GM12865 (cell line): ENCODE results near the gene SFT2D3.

Experiments used
- DNase-seq: peaks from one replicate; pipeline ENCODE4 v3.0.0; 2010; ENCODE audit warnings: low read depth
- H3K4me3 ChIP-seq: 2 replicates; pipeline ENCODE4 v1.5.1; 2011; ENCODE audit warnings: mild to moderate bottlenecking, low read depth, low read length, control low read depth
- TF ChIP-seq, protein P1 (sequence below): IDR thresholded peaks from 2 replicates; pipeline ENCODE4 v1.5.1; 2011; ENCODE audit warnings: low read length, control low read depth, low read depth, inconsistent platforms; ENCODE audit not compliant: insufficient read depth; ENCODE audit errors: missing control alignments

Gene SFT2D3

DNA sequence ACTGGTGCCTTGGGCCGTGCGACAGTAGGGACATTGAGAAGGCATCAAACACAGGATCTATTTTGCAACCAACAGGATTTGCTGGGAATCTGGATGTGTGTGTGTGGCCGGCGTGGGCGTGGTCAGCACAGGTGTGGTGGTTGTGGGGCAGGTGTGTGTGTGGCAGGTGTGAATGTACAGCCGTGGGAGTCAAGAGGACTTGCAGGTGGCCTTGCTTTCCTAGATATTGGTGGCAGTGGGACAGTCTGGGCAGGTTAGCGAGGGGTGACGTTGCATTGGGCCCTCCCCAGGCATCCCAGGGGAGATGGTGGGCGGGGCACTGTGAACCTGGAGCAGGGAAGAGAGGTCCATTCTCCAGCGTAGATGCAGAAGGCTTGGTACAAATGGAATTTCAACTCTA lies 22.8 kb upstream of the SFT2D3 start:
- no peak overlapping the region for H3K4me3 ChIP-seq
- TF ChIP-seq, protein P1, sequence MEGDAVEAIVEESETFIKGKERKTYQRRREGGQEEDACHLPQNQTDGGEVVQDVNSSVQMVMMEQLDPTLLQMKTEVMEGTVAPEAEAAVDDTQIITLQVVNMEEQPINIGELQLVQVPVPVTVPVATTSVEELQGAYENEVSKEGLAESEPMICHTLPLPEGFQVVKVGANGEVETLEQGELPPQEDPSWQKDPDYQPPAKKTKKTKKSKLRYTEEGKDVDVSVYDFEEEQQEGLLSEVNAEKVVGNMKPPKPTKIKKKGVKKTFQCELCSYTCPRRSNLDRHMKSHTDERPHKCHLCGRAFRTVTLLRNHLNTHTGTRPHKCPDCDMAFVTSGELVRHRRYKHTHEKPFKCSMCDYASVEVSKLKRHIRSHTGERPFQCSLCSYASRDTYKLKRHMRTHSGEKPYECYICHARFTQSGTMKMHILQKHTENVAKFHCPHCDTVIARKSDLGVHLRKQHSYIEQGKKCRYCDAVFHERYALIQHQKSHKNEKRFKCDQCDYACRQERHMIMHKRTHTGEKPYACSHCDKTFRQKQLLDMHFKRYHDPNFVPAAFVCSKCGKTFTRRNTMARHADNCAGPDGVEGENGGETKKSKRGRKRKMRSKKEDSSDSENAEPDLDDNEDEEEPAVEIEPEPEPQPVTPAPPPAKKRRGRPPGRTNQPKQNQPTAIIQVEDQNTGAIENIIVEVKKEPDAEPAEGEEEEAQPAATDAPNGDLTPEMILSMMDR: no peak
- DNase-seq: no peak

DNA sequence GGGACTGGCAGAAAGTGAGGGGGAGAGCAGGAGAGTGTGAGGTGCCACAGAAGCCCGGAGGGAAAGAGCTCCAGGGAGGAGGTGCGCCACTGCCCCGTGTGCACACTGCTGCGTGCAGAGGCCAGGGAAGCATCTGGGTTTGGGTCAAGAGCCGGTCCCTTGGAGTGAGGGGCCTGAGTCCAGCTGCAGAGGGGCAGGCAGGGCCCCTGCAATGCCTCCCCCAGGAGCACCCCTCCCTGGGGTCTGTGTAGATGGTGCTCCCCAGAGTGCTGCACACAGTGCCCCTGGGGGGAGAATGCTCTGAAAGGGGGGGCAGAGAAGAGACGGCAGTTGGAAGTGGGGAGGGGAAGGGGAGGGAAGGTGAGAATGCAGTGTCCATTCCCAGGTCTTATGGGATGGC lies 22.3 kb upstream of the SFT2D3 start:
- no peak for DNase-seq
- TF ChIP-seq, protein P1: no peak
- H3K4me3 ChIP-seq: no peak overlapping the region

DNA sequence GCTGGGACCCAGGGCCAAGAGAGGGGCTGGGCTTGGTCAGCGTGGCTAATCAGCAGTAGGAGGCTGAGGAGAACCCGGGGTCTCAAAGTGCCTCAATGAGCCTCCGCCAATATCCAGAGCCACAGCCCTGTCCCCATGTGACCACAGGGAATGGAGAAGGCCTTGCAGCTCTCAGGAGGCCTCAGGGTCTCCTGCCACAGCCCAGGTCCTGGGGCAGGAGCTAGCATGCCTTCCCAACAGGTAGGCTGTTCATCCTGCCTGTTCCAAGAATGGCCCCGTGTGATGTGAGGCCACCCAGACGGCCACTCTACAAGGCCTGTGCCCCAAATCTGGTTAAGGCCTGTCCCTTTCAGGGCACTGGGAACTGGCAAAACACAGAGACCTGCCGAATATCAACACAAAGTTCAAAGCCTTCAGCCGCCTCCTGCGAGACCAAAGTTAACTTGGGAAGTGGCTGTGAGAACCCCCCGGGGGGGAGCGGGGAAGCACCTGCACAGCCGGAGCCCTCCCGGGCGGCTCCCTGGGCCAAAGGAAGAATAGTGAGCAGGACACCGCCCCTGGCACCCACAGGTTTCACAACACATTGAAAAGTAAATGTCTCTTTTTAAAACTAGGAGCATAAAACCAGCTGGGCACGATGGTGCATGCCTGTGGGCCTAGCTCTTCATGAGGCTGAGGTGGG lies 21.5 kb upstream of the SFT2D3 start:
- DNase-seq: no peak
- no peak overlapping the region for H3K4me3 ChIP-seq
- TF ChIP-seq, protein P1: no peak

DNA sequence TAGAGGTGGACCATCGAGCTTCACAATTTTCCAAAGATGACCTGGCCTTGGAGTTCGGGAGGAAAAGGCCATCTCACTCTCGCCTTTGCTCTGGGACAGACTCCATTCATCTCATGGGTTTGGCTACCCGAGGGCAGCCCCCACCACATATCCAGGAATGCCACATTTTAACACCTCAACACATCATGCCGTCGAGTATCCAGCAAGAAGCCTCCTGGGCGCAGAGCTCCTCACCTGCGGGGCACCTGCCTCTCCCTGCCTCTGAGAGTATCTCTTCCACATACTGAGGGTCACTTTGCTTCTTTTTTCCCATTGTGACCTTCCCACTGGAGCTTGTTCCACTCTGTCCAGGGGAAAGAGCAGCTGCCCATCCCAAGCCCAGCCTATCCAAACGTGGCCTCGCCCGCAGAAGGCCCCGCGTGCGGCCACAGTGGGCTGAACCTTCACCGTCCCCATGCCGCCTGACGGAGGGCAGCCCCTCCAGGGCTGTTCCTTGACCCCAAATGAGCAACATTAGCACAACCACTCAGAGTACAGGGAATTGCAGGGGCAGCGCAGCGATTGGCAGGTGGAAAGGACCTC lies 20.5 kb upstream of the SFT2D3 start:
- H3K4me3 ChIP-seq: no peak overlapping the region
- no peak for DNase-seq
- TF ChIP-seq, protein P1: no peak

DNA sequence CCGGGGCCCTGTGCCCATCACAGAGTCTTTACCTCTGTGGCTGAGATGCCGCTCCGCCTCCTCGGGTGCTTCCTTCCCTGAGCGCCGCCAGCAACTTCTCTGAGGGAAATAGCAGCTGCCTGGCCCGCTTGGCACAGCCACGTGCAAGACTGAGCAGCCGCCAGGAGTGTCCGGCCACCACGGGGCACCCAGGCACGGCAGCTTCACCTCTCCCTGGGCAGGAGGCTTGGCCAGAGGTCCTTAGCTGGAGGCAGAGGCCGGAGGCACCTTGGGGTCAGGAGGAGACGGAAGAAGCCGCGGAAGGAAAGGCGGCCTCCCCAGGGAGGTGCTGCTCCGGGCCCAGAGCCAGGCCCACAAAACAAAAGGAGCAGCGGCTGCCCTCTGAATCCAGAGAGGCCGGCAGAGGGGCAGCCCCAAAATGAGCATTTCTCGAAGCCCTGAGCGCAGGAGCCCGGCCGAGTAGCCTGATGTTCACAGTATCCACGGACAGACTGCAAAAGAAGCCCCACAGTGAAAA lies 20.0 kb upstream of the SFT2D3 start:
- H3K4me3 ChIP-seq: no peak overlapping the region
- TF ChIP-seq, protein P1: no peak
- DNase-seq: no peak

DNA sequence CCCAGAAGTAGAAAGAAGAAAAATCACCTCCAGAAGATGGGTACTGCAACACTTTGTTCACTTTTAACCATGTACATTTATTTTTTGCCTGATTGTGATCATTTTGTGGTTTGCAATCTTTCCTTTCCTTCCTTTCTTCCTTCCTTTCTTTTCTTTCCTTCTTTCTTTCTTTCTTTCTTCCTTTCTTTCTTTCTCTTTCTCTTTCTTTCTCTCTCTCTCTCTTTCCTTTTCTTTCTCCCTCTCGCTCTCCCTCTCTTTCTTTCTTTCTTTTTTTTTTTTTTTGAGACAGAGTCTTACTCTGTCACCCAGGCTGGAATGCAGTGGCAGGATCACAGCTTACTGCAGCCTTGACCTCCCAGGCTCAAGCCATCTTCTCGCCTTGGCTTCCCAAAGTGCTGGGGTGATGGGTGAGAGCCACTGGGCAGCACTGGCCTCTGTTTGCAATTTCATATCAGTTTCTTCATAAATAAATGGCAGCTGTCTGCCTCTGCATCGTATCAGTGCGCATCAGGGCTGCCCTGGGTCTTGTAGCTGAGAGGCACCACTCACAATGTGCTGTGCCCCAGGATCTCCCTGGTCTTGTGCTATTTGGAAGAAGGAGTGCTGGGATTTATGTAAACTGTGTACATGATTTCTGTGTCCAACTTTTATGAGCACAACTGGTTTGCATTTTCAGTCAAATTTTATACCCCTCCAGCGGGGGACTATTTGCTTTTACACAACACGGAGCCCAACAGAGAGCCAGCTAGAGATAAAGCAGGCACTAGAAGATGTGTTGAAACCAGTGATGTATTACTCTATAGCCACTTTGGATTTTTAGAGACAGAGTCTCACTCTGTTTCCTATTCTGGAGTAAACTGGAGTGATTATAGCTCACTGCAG lies 19.1 kb upstream of the SFT2D3 start:
- TF ChIP-seq, protein P1: no peak
- no peak for DNase-seq
- no peak overlapping the region for H3K4me3 ChIP-seq
